OCI-LY3 (cell line): ENCODE data around the gene NPEPL1.

Experiments
- H2AFZ ChIP-seq: fragments of 200-600, 300-600 bp; shearing (Covaris generic); 2 replicates; pipeline ENCODE4 v1.6.0; 2014; ENCODE audit warnings: antibody characterized with exemption, low read depth, low read length
- H3K27ac ChIP-seq: fragments of 200-600, 300-600 bp; sonication (generic); 2 replicates; pipeline ENCODE4 v1.5.1; 2014; ENCODE audit warnings: mild to moderate bottlenecking, low read length, moderate library complexity, mixed read lengths
- H3K27me3 ChIP-seq: fragments of 200-600, 300-600 bp; sonication (generic); 2 replicates; pipeline ENCODE4 v1.6.1; 2014; ENCODE audit warnings: low read depth, low read length, mixed read lengths
- H3K36me3 ChIP-seq: fragments of 200-600, 300-600 bp; sonication (generic); replicated peaks from 2 replicates; pipeline ENCODE3; 2014; ENCODE audit warnings: low read depth, low read length, mixed read lengths
- H3K4me1 ChIP-seq: fragments of 300-600, 200-600 bp; sonication (generic); 2 replicates; pipeline ENCODE4 v1.6.1; 2014; ENCODE audit warnings: low read length, mixed read lengths
- H3K4me2 ChIP-seq: fragments of 200-600, 300-600 bp; sonication (generic); 2 replicates; pipeline ENCODE4 v1.6.1; 2014; ENCODE audit warnings: low read length, mixed read lengths
- H3K4me3 ChIP-seq: fragments of 300-600, 200-600 bp; sonication (generic); 2 replicates; pipeline ENCODE4 v1.5.1; 2014; ENCODE audit warnings: antibody characterized with exemption, mild to moderate bottlenecking, low read length, moderate library complexity
- H3K79me2 ChIP-seq: fragments of 300-600, 200-600 bp; shearing (Covaris generic); 2 replicates; pipeline ENCODE4 v1.6.1; 2014; ENCODE audit warnings: mild to moderate bottlenecking, low read length, mixed read lengths
- H3K9ac ChIP-seq: fragments of 300-600, 200-600 bp; shearing (Covaris generic); 2 replicates; pipeline ENCODE4 v1.6.0; 2014; ENCODE audit warnings: mild to moderate bottlenecking, low read length, moderate library complexity
- H3K9me3 ChIP-seq: fragments of 200-600, 300-600 bp; shearing (Covaris generic); 2 replicates; pipeline ENCODE4 v1.6.1; 2014; ENCODE audit warnings: low read length, mixed read lengths; ENCODE audit not compliant: insufficient read depth
- H4K20me1 ChIP-seq: fragments of 200-600, 300-600 bp; sonication (generic); 2 replicates; pipeline ENCODE4 v1.6.1; 2016; ENCODE audit warnings: low read length, mixed read lengths; ENCODE audit not compliant: insufficient read depth
- CTCF ChIP-seq: fragments of 200-600, 300-600 bp; sonication (generic); IDR thresholded peaks from 2 replicates; pipeline ENCODE4 v1.5.1; 2014; ENCODE audit warnings: antibody characterized with exemption, low read length, low read depth
- EZH2phosphoT487 ChIP-seq: fragments of 200-600 bp; shearing (Covaris generic); IDR thresholded peaks from 2 replicates; pipeline ENCODE4 v1.6.1; 2018; ENCODE audit warnings: antibody characterized with exemption, mixed run types, low read depth

NPEPL1 gene

GRCh38 chr20:58664883-58665282, 27.7 kb upstream of the NPEPL1 start:
- Histone ChIP-seq H3K4me2 (no peak overlapping the region), H3K9me3 (no peaks in the 10 kb centered on the region), H3K36me3 (peaks cover 48% of the 10 kb centered on the region), H2AFZ (no peak overlapping the region), H4K20me1 (peaks cover 69% of the 10 kb centered on the region), H3K4me3 (no peak overlapping the region), H3K9ac (no peak overlapping the region), H3K4me1 (peaks cover 9% of the 10 kb centered on the region), H3K27me3 (no peaks in the 10 kb centered on the region), H3K79me2 (peaks cover 53% of the 10 kb centered on the region), H3K27ac (no peak overlapping the region)
- TF ChIP-seq EZH2phosphoT487 = no peak
- no peak for TF ChIP-seq CTCF

DNA sequence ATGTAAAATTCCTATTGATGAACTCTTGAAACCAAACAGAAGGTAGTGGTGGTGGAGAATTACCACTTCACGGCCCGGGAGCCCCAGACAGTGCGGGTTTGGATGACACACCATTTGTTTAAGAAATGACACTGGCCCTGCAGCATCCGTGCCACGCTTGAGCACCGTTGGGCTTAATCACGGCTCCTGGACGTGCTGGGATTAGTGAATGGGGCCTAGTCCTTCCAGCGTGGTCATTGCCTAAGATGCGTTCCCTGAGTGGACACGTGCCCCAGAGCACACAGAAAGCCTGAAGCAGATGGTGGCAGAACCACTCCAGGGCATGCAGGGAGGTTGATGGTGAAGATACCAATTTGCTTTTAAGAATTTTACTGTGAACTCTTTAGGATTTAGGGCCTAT, 27.0 kb upstream of the NPEPL1 start:
- Histone ChIP-seq H3K4me2 (no peak overlapping the region), H3K9me3 (no peaks in the 10 kb centered on the region), H3K36me3 (peaks cover 55% of the 10 kb centered on the region), H2AFZ (no peak overlapping the region), H3K27ac (no peak overlapping the region), H3K4me1 (peaks cover 13% of the 10 kb centered on the region), H3K4me3 (no peak overlapping the region), H3K9ac (no peak overlapping the region), H3K27me3 (no peaks in the 10 kb centered on the region), H4K20me1 (peaks cover 71% of the 10 kb centered on the region), H3K79me2 (peaks cover 47% of the 10 kb centered on the region)
- TF ChIP-seq EZH2phosphoT487 = no peak

- no peak overlapping the region for H3K9ac ChIP-seq
- H2AFZ ChIP-seq = no peak overlapping the region
- peaks cover 51% of the 10 kb centered on the region for H3K36me3 ChIP-seq
- H3K4me3 ChIP-seq = no peak overlapping the region
- H3K79me2 ChIP-seq = peaks cover 36% of the 10 kb centered on the region
- H3K27ac ChIP-seq = no peak overlapping the region
- no peaks in the 10 kb centered on the region for H3K9me3 ChIP-seq
- no peaks in the 10 kb centered on the region for H3K27me3 ChIP-seq
- TF ChIP-seq EZH2phosphoT487 = no peak
- TF ChIP-seq CTCF = no peak
- H3K4me2 ChIP-seq = no peak overlapping the region
- peaks cover 13% of the 10 kb centered on the region for H3K4me1 ChIP-seq
- peaks cover 63% of the 10 kb centered on the region for H4K20me1 ChIP-seq
These were observed 25.9 kb upstream of the NPEPL1 start for GRCh38 chr20:58666702-58667101.

- Histone ChIP-seq H3K9ac (no peak overlapping the region), H3K4me2 (no peak overlapping the region), H3K79me2 (peaks cover 27% of the 10 kb centered on the region), H2AFZ (no peak overlapping the region), H3K27me3 (no peaks in the 10 kb centered on the region), H4K20me1 (peaks cover 59% of the 10 kb centered on the region), H3K27ac (no peak overlapping the region), H3K9me3 (no peaks in the 10 kb centered on the region), H3K4me3 (no peak overlapping the region), H3K36me3 (peaks cover 44% of the 10 kb centered on the region), H3K4me1 (peaks cover 13% of the 10 kb centered on the region)
- no peak for TF ChIP-seq CTCF
- no peak for TF ChIP-seq EZH2phosphoT487
These were observed 24.6 kb upstream of the NPEPL1 start for GRCh38 chr20:58667975-58668374.

- Histone ChIP-seq H3K4me2 (no peak overlapping the region), H4K20me1 (peaks cover 55% of the 10 kb centered on the region), H3K4me1 (peaks cover 13% of the 10 kb centered on the region), H3K27me3 (no peaks in the 10 kb centered on the region), H3K27ac (no peak overlapping the region), H3K9ac (no peak overlapping the region), H2AFZ (no peak overlapping the region), H3K36me3 (peaks cover 50% of the 10 kb centered on the region), H3K9me3 (no peaks in the 10 kb centered on the region), H3K4me3 (no peak overlapping the region), H3K79me2 (peaks cover 20% of the 10 kb centered on the region)
- TF ChIP-seq CTCF (no peak), EZH2phosphoT487 (no peak)
These were observed 23.7 kb upstream of the NPEPL1 start for GRCh38 chr20:58668901-58669286.
